Hematopoietic multipotent progenitor cell treated with erythropoietin and hydrocortisone succinate and interleukin-3 and kit ligand, for 4 days (in vitro differentiated cells): ENCODE data around the gene TXNDC17.
"Not testable (repeated sequence)": the region's sequence is repeated elsewhere in the genome, so short reads cannot be mapped to it uniquely, and the experiment has no call there.

Experiments used
- DNase-seq: peaks from one replicate; pipeline ENCODE4 v3.0.0-alpha.2; 2015

TXNDC17 gene

DNA sequence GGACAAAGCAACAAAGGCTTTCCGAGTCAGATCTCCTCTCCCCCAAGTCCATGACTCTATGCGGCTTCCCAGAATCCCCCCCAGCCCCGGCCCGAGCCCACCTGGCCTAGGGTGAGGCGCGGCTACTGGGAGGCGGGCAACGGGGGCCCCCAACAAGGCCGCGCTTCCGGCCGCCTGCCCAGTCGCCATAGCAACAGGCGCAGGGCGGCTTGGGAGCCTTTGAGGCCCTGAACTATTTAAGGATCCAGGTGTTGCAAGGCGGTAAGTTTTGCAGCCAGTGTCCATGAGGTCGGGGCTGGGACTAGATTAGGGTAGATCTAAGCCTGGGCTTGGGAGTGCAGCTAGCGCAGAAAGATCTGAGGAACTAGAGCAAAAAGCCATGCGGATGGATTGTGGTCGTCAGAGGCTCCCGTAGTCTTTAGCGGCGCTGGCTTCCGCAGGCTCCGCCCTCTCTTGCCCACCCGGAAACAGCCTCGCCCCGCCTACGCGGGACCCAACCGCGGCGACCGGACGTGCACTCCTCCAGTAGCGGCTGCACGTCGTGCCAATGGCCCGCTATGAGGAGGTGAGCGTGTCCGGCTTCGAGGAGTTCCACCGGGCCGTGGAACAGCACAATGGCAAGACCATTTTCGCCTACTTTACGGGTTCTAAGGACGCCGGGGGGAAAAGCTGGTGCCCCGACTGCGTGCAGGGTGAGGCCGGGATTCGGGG is at the start of gene TXNDC17, which contains the start of gene KIAA0753:
TSS of gene TXNDC17 (plus strand) at position 525 of the 711 bp plus-strand sequence. CDS start at position 548, 23 bp downstream.
TSS of gene KIAA0753 (minus strand) at position 176 of the 711 bp plus-strand sequence. CDS start 5,608 bp downstream, outside the sequence.
- DNase-seq, result peak; percentile 96

DNA sequence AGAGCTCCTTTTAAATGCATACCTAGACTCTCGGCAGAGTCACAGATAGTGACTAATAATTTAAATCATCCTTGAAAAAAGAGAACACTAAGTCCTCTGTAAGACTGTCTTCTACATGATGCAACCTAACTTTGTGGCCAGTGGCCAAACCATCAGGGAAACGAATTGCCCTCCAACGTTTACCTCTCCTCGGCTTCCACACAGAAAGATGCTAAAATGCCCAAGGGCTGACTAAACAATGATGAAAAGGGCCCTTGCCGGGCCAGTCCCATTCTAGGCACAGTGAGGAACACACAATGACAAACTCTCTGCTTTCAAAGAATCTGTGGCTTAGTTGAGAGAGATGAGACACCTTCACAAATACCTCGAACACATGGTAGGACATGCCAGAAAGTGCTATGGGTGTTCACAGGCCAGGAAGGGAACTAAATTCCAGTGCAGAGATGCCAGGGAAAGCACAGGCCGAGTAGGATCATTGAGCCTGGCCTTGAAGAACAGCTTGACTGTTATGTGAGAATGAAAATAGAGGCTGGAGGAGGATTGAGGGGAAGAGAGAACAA is 49.2 kb upstream of the TXNDC17 start:
- DNase-seq, result no peak

DNA sequence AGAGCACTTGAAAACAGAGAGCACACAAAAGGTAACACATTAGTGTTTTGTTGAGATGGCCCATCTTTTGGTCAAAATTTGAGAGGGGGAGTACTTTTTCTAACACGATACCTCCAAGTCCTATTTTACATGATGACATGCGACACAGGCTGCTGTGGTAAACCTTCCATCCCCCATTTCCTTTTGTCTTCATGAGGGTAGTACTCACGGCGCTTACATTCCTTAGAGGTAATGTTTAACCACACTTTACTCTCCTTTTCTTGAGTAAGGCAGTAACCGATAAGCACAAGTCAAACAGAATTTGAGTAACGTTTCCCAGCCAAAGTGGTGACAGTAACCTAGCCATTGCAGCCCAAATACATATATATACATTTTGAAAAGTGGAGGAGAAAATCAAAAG is 48.7 kb upstream of the TXNDC17 start:
- DNase-seq, result no peak

DNA sequence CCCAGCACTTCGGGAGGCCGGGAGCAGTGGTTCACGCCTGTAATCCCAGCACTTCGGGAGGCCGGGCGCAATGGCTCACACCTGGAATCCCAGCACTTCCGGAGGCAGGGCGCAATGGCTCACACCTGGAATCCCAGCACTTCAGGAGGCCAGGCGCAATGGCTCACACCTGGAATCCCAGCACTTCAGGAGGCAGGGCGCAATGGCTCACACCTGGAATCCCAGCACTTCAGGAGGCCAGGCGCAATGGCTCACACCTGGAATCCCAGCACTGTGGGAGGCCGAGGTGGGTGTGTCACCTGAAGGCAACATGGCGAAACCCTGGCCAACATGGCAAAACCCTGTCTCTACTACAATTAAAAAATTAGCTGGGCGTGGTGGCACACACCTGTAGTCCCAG is 47.5 kb upstream of the TXNDC17 start:
- DNase-seq, result not testable (repeated sequence)

DNA sequence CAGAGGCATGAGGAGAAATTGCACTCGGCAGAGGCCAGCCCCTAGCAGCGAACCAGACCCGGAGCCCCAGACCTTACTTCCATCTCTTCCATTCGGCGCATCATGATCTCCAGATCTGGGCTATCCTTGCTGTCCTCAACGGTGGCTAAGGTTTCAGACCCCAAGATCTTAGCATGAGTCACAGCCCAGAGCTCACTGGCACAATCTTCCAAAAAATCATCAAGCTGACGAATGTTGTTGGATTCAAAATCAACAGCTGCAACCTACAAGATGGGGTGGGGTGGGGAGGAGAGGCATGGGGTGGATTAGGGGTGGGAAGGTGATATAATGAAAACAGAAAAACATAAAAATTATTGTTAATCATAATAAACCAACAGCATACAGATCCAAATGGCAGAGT is 44.8 kb upstream of the TXNDC17 start:
- DNase-seq, result no peak

DNA sequence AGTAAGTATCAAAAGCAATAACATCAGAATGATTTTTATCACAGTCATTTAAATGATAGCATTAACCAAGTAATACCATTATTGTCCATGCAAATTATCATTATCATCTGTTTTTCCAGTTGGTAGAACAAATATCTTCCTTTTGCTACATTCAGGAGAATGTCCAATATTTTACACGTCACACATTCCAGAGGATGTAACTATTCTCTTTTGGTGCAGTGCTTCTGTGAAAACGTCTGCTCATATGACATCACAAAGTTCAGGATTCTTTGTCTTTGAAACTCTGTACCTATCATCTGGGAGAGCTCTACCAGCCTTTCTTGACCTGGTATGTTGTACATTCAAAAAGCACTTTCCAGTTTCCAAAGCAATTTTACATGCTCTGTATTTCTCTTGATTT is 44.3 kb upstream of the TXNDC17 start:
- no peak for DNase-seq

DNA sequence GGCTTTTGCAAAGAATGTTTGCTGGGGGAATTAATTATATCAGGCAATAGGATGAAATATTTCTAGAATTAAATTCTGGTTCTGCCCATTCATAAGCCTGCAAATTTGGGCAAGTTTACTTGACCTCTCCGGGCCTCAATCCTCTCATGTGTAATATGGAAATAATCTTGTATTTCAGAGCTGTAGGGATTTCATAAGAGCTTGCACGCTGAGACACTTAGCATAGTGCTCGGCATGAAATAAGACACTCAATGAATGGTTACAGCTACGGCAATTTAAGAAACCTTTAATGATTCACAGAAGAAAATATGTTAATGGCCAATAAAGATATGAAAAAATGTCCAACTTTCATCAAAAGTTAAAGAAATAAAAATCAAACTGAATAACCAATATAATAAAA is 43.9 kb upstream of the TXNDC17 start:
- no peak for DNase-seq

DNA sequence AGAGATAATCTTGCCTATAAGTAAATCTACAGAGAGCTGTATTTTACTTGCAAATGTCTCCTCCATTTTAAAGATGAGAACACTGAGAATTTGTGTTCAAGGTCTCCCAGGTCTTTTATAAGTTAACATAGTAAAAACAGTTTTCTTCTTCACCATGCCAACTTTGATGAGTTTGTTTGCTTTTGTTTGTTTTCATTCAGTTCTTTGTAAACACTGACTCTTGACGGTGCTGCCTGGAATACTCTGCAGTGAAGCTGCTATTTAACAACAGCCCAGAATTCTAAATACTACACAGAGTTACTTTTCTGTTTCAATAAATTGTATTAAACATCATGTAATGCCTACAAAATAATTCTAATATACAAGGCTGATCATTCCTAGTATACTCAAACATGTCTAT is 43.1 kb upstream of the TXNDC17 start:
- DNase-seq, result no peak

DNA sequence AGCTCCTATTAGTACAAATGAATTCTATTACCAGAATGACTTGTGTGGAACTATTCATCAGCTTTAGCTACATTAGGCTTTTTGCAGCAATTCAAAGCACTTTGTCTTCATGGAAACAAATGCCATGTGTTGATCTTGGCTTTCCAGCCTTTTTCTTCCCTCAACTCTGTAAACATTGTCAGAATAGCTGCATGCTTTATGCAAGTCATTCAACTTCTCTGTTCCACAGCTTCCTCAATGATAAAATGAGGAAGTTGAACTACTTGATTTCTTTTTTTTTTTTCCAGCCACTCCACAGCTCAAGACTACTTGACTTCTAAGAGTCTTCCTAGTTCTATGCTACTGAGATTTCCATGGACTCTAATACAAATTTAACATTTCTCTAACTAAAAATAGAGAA is 41.5 kb upstream of the TXNDC17 start:
- DNase-seq, result peak; percentile 91

DNA sequence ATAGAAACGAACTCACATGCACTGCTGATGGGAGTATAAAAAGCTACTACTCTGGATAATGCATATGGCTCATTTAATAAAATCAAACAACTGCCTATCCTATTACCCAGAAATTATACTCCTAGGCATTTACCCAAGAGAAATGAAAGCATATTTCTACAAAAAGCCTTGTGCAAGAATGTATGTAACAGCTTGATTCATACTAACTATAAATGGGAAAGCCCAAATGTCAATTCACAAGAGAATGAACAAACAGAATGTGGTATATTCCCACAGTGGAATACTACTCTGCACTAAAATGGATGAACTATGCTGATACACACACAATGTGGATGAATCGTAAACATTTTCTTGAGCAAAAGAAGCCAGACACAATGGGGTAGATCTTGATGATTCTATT is 38.7 kb upstream of the TXNDC17 start:
- DNase-seq, result no peak

DNA sequence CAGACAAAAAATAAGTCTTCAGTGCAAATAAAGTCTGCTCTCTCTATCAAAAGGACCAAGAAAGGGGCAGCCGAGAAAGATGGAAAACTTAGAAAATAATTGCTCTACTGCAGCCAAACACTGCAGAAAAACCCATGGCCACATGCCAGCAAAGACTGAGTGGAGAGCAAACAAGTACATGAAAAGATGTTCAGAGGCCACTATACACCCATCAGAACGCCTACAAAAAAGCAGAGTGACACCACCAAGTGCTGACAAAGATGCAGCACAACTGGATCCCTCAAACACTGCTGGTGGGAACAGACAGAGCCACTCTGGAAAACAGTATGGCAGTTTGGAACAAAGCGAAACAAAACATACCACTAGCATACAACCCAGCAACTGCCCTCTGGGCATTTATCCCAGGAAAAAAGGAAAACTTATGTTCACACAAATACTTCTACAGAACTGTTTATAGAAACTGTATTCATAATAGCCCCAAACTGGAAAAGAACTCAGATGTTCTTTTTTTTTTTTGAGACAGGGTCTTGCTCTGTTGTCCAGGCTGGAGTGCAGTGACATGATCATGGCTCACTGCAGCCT is 37.0 kb upstream of the TXNDC17 start:
- no peak for DNase-seq

DNA sequence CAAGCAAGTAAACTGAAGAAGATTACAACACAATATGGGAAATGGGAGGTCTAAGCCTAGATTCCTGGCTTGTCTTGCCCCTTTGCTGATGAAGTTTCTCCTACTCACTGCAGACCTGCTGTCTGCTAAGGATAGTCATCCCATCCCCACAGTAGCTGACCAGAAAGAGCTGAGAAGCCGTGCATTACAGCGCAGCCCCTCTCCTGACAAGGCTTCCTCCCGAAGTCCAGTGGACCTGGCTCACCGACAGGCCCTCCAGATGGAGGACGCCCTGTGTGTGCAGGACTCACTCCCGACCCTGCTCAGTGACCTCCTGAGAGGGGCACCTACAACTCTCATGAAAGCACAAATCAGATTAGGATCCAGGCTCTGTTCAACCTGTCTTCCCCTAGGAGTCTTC is 35.7 kb upstream of the TXNDC17 start:
- no peak for DNase-seq

DNA sequence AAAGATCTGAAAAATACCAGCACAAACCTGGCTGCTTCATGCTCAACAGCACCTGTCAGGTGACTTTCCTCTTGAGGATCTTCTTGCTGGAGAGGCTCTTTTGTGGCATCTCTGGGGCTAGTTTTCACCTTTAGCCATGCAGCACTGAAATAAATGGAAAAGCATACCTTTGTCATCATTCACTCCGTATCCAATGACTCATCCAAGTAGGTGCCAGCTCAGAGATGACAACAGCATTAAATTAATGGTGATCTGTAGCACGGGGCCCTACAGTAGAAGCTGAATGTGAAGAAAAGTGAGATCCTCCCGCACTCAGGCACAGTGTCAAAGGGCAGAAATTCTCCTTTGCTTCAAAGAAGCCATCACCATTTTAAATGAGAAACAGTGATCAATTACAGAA is 32.5 kb upstream of the TXNDC17 start:
- DNase-seq, result no peak

DNA sequence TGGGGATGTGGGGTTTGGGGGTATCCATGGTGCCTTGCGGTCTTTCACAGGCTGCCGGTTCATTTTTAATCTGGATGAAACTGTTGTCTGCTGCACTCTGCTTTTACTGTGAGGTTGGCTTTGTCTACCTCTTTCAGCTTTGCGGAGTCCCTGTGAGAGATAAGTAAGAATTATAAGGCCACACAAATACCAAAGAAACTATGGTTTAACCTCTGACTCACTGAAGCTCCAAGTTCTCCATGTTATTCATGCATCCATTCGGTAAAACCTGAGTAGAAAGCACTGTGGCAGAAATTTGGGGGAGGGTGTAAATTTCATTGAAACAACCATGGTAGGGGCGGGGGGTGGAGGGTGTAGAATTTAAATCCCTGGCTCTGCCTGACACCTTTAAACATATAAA is 30.8 kb upstream of the TXNDC17 start:
- DNase-seq, result no peak

DNA sequence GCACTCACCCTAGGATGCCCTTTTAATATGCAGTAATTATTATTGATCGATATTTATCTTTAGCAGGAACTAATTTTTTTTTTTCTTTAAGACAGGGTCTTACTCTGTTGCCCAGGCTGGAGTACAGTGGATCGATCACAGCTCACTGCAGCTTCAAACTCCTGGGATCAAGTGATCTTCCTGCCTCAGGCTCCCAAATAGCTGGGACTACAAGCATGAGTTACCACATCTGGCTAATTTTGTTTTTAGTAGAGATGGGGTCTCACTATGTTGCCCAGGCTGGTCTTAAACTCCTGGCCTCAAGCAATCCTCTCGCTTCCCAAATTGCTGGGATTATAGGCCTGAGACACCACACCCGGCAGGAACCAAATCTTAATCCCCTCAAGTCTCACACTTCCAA is 29.6 kb upstream of the TXNDC17 start:
- DNase-seq, result no peak

DNA sequence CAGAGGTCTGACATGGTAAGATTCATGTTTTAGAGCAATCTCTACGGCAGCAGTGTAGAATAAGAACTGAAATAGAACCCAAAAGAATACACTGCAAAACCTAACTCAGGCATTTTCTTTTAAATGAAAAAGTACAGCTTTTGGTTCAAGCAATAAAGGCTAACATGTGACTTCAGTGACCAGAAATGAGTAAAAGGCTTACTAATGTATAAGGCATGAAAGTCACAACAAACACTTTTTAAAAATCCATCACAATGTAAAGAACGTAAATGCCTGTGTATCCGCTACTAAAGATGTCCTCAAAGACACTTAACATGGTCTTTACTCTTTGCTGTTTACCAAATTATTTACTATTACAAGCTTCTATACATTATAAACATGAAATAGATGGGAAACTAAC is 16.9 kb upstream of the TXNDC17 start:
- DNase-seq, result no peak

DNA sequence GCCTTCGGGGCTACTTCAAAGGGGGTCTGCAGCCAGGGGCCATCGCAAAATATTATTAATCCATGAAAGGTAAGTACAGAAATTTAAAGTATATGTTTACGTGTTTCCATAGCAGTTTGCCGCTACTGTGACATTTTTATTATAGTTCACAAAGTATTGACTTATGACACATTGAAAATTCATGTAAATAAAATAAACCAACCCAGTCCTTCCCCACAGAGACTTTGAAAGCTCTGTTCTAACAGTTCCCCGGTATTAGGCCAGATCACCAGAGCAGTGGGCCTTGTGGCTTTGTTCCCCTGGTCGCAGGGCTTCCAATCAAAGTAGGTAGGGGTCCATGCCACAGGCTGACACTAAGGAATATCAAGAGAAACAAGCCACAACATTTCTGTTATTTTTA is 14.2 kb upstream of the TXNDC17 start:
- no peak for DNase-seq

DNA sequence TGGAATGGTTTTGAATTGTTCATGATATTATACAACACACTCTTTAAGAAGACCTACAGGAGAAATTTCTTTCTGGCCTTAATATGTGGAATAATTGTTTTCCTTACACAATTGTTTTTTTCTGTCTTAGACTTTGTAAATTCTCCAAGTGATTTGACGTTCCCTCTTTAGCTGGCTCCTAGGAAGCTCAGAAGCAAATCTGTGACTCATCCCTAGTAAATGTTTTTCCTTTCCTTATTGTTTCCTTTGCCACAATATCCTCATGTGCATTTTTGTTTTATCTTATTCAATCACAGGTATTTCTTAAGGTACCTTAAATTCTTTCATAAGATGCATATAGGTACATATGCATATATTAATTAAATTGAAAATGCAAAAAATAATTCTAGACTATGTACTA is 13.8 kb upstream of the TXNDC17 start:
- DNase-seq, result no peak

DNA sequence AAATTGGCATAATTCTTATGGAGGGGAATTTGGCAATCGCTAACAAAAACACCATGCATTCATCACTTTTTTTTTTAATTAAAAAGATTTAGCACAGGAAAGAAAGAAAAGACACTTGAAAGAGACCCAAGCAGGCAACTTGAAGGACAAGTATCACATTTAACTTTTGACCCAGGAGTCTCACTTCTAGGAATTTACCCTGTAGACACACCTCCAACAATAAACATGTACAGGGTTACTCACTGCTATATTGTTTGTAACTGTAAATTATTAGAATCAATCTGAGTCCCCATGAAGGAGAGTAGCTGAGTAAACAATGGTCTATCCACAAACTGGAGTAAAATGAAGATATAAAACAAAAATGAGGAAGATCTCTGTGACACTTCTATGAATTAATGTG is 10.5 kb upstream of the TXNDC17 start:
- no peak for DNase-seq

DNA sequence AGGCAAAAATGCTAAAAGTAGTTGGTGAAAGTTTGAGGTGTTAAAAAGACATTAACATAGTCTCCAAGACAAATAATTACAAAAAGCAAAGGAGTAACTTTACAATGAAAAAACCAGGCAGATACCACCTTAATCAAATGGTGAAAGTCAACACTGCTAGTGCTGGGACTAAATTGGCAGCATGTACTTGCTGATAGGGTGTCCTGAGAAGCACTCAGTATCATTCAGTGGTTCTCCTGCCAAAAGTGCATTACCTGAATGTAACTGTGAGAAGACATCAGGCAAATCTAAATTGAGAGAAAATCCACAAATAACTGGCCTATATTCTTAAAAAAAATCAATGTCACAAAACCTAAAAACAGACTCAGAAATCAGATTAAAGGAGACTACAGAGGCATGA is 8.3 kb upstream of the TXNDC17 start:
- DNase-seq, result no peak

DNA sequence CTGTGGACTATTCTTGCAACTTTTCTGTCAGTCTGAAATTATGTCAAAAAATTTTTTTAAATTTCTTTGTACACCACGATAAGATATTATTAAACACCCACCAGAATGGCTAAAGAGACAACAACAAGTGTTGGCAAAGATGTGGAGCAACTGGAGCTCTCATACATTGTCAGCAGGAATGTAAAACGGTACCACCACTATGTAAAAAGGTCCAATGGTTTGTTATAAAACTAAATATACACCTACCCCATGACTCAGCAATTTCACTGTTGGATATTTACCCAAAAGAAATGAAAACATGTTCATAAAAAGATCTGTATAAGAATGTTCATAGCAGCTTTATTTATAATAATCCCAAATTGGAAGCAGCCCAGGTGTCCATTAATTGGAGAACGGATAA is 7.6 kb upstream of the TXNDC17 start:
- DNase-seq, result no peak

DNA sequence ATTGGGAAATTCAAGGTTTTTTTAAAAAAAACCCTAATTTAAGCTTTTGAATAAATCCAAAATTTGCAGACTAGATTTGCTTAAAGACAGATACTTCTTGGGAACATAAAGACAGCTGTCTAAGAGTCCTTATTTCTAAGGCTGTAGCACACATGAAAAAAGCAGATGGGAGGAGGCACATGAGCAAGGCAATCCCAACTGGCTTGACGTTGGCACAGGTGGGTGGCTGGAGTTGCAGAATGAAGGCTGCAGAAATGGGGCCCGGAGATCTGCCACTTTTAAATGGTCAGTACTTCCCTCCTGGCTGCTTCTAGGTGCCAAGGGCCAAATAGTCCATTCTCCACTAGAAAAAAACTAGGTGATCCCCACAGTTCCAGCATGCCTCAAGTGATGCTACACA is 4.8 kb upstream of the TXNDC17 start:
- DNase-seq, result no peak

DNA sequence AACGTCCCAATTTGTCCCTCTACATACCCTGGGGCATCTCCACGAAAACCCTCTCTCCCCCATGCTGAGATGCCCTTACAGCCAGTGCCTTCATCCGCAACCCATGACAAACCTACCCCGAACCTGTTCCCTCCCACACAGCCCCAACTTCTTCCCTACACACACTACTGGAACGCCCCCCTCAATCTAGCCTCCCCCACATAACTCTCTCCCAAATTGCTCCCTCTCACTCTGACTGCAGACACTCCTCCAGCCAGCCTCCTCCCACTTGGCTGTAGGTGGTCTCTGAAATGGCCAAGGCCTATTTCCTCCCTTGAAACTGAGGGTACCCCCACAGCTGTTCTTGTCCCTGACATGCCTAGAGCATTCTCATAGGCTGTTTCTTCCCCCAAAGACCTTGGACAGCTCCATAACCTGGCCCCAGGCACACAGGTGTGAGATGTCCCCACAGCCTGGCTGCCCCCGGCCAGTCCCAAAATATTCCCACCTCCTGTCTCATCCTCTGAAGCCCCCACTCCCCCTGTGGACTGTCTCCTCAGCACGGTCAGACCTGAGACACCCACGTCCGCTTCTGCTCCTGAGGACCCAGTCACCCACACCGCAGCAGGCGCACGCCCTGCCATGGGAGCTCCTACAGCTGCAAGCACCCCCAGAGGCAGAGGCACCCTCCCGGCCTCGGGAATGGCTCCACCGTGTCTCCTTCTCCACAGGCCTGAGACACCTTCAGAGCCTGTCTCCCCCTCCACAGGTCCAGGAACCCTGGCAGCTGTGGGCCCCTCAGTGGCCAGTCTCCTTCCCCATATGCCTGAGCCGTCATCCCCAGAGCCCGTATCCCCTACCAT is 4.0 kb upstream of the TXNDC17 start:
- no peak for DNase-seq

DNA sequence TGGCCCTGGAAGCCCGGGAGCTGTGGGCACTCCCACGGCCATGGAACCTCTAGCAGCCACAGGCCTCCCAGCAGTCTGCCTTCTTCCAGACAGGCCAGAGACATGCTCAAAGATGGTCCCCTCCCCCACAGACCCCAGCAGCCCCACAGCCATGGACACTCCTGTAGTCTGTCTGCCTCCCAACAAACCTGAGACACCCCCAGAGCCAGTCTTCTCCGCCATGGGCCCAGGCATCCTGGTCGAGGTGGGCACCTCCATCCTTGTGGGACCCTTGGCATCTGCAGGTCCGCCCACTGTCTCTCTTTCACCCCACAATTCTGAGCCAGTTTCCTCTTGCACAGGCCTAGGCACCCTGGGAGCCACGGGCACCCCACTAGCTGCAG is 3.4 kb upstream of the TXNDC17 start:
- no peak for DNase-seq
